Stimulated activated CD4-positive, alpha-beta T cell treated with anti-CD3 and anti-CD28 coated beads, Interleukin-4, amount 100 ng/mL, for 24 hours (primary cell): ENCODE data around the gene TOP1.
A peak's percentile ranks its signal among the peaks of the same experiment; 100 is the strongest.

Source experiments
- DNase-seq: peaks from one replicate; pipeline ENCODE4 v3.0.0-alpha.2; 2020

TOP1 gene

GRCh38 chr20:41133709-41134361 is 105.2 kb downstream of the TOP1 start:
- peak; percentile 59 for DNase-seq

GRCh38 chr20:41134362-41135186 is 106.0 kb downstream of the TOP1 start:
- no peak for DNase-seq

- peak; percentile 68 for DNase-seq
These were observed 106.7 kb downstream of the TOP1 start for GRCh38 chr20:41135187-41135887.

DNA sequence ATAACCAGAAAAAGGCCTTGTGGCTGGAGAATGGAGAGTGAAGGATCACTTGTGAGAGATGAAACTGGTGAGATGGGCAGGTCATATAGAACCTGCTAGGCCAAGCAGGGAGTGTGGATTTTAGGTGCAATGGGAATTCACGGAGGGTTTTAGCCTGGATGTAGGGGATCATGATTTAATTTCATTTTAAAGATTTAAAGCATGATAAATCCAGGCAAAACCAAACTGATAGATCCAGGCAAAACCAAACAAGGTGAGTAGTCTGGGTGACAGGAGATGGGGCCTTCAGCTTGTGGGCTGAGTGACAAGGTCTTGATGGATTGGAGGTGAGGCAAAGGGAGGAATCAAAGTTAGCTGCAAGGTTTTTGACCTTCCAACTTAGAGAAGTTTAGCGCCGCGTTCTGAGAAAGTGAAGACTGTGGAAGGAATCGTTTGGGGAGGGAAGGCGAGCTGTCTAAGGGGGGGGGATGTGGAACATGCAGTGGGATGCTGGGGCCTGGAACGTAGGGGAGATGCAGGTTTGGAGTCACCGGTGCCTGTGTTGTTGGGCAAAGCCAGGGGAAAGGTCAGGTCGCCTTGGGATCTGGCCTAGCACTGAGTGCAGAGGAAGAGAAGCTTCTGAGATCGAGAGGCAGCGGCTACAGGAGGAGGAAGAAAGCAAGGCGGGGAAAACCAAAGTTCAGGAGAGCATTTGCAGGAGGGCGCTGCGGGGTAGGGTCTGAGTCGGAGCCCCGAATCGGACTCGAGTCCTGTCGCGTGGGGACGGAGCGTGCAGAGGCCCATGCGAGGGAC is 107.5 kb downstream of the TOP1 start:
- no peak for DNase-seq

DNA sequence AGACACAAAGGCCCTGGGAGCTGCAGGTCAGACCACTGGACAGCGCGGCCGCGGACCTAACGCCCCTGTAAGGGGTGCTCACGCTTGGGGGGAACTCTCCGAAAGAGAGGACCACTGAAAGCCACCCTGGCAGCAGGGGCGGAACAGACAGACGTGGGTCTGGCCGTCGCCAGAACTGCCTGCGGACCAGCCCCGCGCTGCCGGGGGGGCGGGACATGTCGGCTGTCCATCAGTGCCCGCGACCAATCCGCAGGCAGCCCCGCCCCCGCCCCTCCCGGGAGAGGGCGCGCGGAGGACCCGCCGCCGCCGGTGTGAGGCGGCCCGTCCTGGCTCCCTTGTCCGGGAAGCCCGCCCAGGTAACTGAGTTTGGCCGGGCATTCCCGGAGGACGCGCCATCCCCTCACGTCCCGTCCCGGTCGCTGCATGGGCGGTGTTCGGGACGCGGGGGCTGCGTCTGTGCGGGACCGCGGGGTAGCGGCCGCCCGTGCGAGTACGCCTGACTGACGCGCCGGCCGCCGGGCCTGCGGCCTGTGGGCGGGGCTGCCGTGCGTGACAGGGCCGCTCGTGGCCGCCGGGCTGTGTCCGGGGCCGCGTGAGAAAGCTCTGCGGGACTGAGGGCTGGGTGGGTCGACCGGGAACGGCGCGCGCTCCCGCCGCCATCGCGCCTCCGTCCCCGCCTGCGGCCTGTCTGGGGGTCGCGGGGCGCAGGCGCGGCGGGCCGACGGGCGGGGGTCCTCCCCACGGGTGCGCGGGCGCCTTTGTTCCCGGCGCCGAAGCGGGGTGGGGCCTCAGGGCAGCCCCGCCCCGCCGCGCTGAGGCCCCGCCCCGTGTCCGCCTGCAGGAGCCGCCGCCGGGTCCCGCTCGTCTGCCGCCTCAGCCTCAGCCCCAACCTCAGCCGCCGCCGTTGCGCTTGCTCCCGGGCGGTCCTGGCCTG is 108.3 kb downstream of the TOP1 start, which contains the start of gene PLCG1:
Gene PLCG1, plus strand, starts transcription at position 864 of the 934 bp plus-strand sequence. CDS start 99 bp downstream, outside the sequence.
- peak; percentile 86 for DNase-seq

- peak; percentile 59 for DNase-seq
These were observed 109.2 kb downstream of the TOP1 start for GRCh38 chr20:41137614-41138474.

DNA sequence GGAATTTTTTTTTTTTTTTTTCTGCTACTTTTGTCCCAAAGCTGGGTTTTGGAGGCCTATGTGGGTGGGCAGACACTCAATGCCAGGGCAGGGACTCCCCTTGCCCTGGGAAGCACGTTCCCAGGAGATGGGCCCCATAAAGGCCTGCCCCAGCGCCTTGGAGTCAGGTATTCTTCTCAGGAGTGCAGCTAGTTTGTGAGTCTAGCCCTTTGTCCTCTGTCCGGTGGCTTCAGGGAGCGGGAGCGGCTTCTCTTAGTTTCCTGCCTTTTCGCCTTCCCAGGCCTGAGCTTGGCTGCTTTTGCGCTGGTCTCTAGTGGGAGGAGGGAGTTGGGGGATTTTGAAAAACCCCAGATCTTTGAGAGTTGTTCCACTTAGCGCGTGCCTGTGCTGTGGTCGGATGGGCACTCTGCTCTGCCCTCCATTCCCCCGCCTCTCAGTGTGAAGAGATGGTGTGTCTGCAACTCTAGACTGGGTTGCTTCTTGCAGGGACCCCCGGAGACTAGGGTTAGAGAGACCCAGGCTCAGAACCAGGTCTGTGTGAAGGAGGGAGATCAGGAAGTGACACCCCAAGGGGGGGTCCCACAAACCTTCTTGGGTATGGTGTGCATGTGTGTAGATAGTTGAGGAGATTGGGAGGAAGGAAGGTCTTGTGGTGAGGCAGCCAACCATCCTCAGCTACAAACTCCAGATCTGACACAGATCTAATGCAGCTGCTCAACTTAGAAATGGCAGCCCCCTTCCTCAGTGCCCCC is 110.0 kb downstream of the TOP1 start:
- DNase-seq, result peak; percentile 34

DNA sequence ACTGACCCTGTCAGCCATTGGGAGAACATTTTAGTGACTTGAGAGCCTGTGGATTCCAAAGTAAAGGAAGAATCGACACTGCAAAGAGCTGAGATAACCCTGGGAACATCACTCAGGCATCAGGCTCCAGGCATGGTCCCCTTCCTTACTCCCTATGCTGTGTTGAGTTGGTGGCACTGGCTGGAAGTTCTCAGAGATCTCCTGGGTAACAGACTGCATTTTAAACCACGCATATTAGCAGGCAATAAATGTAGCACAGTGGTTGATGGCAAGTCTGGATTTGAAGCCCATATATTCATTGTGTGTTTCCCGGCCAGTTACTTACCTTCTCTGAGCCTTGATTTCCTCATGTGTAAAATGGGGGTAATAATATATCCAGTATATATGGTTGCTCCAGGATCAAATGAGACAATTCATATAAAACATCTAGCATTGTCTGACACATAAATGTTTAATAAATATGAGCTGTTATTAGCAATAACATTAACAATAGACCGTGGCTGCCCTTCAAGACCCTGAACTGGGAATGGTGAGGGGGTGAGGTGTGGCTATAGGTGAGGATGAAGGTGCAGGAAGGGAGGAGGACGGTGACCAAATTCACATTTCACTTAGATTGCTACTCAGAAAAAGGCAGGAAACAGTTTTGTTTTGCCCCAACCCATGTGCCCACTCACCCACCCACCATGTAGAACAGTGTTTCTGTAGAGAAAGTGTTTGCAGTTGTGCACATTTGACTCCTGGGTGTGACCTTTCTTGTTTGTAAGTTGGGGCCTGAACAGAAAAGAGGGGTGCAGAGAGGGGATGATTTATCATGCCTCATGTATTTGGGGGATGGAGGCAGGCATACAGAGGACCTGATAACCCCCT is 110.8 kb downstream of the TOP1 start:
- peak; percentile 33 for DNase-seq

DNA sequence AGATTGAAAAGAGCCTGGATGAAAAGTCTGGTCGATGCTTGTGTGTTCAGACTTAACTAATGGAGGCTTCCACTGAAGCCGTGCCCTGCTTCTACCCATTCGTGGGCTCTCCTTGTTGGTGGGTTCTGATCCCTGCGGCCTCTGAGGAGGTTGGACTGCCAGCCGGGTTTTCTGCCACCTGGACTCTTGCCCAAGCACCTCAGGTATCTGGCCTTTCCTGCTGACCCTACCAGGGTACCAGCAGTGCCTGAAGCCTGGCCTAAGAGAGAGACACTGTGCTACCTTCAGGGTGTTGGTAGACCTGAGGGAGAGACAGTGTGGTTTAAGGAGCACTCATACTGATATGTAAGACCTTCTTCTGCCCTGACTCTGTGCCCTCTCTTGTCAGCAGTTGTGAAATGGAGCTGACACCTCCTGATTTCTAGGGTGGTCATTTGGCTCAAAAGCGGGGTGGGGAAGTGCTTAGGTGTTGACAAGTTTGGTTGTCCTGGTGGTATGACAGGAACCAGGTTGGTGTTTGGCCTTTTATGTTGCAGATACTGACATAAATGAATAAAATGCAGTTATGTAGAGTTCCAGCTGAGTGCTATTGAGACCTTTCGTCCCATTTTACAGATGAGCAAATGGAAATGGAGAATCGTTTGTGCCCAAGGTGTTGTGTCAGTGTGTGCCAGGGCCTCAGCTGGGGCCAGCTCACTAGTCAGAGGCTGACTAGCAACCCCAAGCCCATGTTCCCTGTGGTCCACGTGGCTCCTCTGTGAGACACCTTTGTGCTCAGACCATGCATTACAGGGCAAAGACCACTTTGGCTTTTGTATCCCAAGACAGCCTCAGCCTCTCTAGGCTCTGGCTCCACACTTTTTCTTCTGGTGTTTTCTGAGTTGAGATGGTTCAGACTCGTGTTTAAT is 111.9 kb downstream of the TOP1 start:
- peak; percentile 32 for DNase-seq

GRCh38 chr20:41141153-41141815 is 112.7 kb downstream of the TOP1 start:
- no peak for DNase-seq

GRCh38 chr20:41142245-41142644 is 113.6 kb downstream of the TOP1 start:
- no peak for DNase-seq

- peak; percentile 33 for DNase-seq
These were observed 114.3 kb downstream of the TOP1 start for GRCh38 chr20:41142919-41143318.

- DNase-seq, result no peak
These were observed 114.7 kb downstream of the TOP1 start for GRCh38 chr20:41143354-41143753.

GRCh38 chr20:41145317-41145716 is 116.7 kb downstream of the TOP1 start:
- no peak for DNase-seq

DNA sequence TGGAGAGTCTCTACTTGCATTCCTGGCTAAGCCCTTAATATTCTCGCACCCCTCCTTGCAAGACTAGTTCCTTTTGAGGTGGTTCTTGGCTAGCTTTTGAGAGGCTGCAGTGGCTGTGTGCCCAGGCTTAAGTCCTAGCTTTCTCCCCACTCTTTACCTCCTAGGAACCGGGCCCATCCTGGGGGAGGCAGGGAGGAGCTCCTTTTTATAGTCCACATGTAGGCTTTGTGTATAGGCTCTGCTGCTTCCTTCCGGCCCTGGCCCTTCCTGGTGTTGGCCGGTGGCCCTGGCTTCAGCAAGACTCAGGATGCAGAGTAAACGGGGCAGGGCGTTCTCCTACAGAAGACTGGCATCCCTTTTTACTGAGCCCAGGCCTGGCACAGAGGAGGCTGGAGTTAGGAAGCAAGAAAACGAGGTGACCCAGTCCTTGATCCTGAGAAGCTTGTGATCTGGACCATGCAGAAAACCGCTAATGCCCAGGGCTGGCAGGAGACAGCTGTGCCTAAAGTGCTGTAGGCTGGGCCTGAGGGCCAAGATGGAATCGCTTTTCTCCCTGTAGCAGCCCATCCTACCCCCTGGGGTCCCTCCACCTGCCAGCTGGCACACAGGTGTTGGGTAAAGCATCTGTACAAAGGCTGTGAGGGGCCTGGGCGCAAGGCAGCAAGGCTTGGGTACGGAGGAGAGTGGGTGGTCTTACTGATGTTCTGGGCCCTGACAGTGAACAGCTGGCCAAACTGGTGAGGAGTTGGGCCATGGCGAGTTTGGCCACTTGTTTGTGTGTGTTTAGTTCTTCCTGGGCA is 117.4 kb downstream of the TOP1 start:
- no peak for DNase-seq

DNA sequence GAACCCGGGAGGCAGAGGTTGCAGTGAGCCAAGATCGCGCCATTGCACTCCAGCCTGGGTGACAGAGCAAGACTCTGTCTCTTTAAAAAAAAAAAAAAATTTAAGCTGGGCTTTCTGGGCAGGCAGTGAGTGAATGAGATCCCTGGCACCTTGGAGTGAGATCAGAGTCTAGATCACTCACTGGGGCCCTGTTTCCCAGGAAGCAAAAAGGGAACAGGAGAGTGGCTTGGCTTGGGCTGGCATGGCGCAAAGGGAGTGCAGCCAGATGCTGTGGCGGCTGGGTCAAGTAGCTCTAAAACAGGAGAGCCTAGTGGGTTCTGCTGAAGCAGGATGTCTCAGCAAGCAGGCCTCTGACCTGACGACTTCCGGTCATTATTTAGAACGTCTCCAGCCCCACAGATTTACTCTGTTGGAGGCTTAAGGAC is 119.2 kb downstream of the TOP1 start:
- no peak for DNase-seq
